Transverse colon (tissue), 3 donors: Measurements from ENCODE around the gene DRAM2.

Experiments used
- POLR2A ChIP-seq: fragments of 450-650 bp; IDR thresholded peaks from one replicate; pipeline ENCODE4 v1.6.1; 2016; ENCODE audit warnings: antibody characterized with exemption, mild to moderate bottlenecking, moderate library complexity
- TF ChIP-seq, protein P1 (sequence below), 5 experiments: fragments of 200-600 bp in 3 of 5; fragments of 450-650 bp in 2 of 5; sonication (generic) in 3 of 5; IDR thresholded peaks; 1 replicate in 2 of 5; 2 replicates in 3 of 5; pipeline ENCODE4 v1.5.1; 2016 to 2017; ENCODE audit warnings: antibody characterized with exemption in 5 of 5, inconsistent platforms in 3 of 5, mild to moderate bottlenecking in 2 of 5, moderate library complexity in 1 of 5

DNA sequence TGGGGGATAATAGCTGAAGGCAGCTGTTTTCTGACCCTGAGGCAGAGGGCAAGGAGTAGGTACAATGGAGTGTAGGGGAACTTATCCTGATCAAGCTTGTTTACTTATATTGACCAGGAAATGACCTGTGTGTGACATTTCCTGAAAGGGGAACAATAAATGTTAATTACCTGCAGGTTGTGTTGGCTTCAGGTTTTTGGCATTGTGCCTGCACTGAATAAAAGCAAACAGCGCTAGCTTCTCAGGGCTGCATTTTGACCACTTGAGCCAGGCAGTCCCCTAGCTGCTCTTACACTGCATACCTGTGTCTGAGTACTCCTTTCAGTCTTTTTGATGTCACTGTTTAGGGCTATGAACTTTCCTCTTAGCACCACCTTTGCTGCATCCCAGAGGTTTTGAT, 40.6 kb downstream of the DRAM2 start:
- TF ChIP-seq, protein P1, sequence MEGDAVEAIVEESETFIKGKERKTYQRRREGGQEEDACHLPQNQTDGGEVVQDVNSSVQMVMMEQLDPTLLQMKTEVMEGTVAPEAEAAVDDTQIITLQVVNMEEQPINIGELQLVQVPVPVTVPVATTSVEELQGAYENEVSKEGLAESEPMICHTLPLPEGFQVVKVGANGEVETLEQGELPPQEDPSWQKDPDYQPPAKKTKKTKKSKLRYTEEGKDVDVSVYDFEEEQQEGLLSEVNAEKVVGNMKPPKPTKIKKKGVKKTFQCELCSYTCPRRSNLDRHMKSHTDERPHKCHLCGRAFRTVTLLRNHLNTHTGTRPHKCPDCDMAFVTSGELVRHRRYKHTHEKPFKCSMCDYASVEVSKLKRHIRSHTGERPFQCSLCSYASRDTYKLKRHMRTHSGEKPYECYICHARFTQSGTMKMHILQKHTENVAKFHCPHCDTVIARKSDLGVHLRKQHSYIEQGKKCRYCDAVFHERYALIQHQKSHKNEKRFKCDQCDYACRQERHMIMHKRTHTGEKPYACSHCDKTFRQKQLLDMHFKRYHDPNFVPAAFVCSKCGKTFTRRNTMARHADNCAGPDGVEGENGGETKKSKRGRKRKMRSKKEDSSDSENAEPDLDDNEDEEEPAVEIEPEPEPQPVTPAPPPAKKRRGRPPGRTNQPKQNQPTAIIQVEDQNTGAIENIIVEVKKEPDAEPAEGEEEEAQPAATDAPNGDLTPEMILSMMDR (IDR thresholded peaks at IDR 0.05) = no peak
- TF ChIP-seq POLR2A = no peak
